GM12878 (cell line): ENCODE results near the gene MRPL1. TPM values are rescaled to one million over a fixed set of nuclear protein-coding genes. Genes with fewer than 3 reads are reported as not detected.

Source experiments
- ATAC-seq: fragments of 200-7000 bp; cut with Tn5 transposase; 3 replicates; pipeline ENCODE4 v1.9.1; 2020; ENCODE audit warnings: mild to moderate bottlenecking, moderate library complexity
- BruUV-seq: library from RNA; stranded (reverse); fragments of 400-500 nt; replicated peaks from 2 replicates; lab custom pipeline; 2021; lab: Mats Ljungman, UMichigan
- CTCF ChIA-PET: fragments of 300-600 bp; sonication (Branson Sonifier 250); formaldehyde crosslinking; extraction: SDS; loops from one replicate; lab custom pipeline; 2021; ENCODE audit warnings: inconsistent platforms; lab: Yijun Ruan, JAX
- POLR2A ChIA-PET: fragments of 350-600 bp; formaldehyde crosslinking; extraction: SDS; loops from one replicate; lab custom pipeline; 2021; ENCODE audit warnings: inconsistent platforms; lab: Charles Lee
- RAD21 ChIA-PET: fragments of 300-600 bp; sonication (Branson Sonifier 250); formaldehyde crosslinking; loops from one replicate; lab custom pipeline; 2023; ENCODE audit warnings: antibody characterized with exemption; ENCODE audit not compliant: unreplicated experiment; lab: Charles Lee
- SMC1A ChIA-PET: fragments of 300-600 bp; sonication (Branson Sonifier 250); formaldehyde crosslinking; loops from one replicate; lab custom pipeline; 2023; ENCODE audit not compliant: unreplicated experiment, uncharacterized antibody; lab: Charles Lee
- DNase-seq: peaks from one replicate; pipeline ENCODE4 v3.0.0-alpha.2; 2011; ENCODE audit warnings: low read depth, low spot score
- FAIRE-seq: peaks from 3 replicates; lab custom pipeline; 2011; peaks lifted over from hg19 to GRCh38; lab: Jason Lieb, UNC
- H2AFZ ChIP-seq: 2 replicates; pipeline ENCODE4 v1.6.0; 2011; ENCODE audit warnings: low read depth, low read length, control low read depth; ENCODE audit not compliant: control insufficient read depth
- H3K27ac ChIP-seq: 2 replicates; pipeline ENCODE4 v1.5.1; 2011; ENCODE audit warnings: control low read depth; ENCODE audit not compliant: control insufficient read depth, insufficient read depth
- H3K27me3 ChIP-seq, 2 experiments: replicated peaks in 1 of 2; 2 replicates each; pipeline versions ENCODE4 v1.6.0 to v1.6.1; 2011; ENCODE audit warnings: low read length in 1 of 2; ENCODE audit not compliant: control insufficient read depth in 2 of 2, insufficient read depth in 2 of 2
- H3K36me3 ChIP-seq, 2 experiments: 2 replicates each; pipeline ENCODE4 v1.5.1; 2011; ENCODE audit warnings: low read length in 1 of 2; ENCODE audit not compliant: control insufficient read depth in 2 of 2, insufficient read depth in 2 of 2
- H3K4me1 ChIP-seq: 2 replicates; pipeline ENCODE4 v1.6.1; 2011; ENCODE audit warnings: mild to moderate bottlenecking, low read length, moderate library complexity, mixed read lengths; ENCODE audit not compliant: control insufficient read depth, insufficient read depth
- H3K4me2 ChIP-seq: 2 replicates; pipeline ENCODE4 v1.6.0; 2011; ENCODE audit warnings: control low read depth; ENCODE audit not compliant: control insufficient read depth, insufficient read depth
- H3K4me3 ChIP-seq: fragments of 200-600 bp; sonication (generic); 2 replicates; pipeline ENCODE4 v1.5.1; 2016
- H3K79me2 ChIP-seq: 2 replicates; pipeline ENCODE4 v1.6.0; 2011; ENCODE audit warnings: low read length; ENCODE audit not compliant: control insufficient read depth, insufficient read depth
- H3K9ac ChIP-seq: 2 replicates; pipeline ENCODE4 v1.8.0; 2011; ENCODE audit warnings: low read length, control low read depth, mixed read lengths; ENCODE audit not compliant: control insufficient read depth, insufficient read depth
- H3K9me3 ChIP-seq: replicated peaks from 3 replicates; pipeline ENCODE4 v1.5.1; 2011; ENCODE audit warnings: mild to moderate bottlenecking, low read length; ENCODE audit not compliant: control insufficient read depth, insufficient read depth
- H4K20me1 ChIP-seq: 2 replicates; pipeline ENCODE4 v1.6.0; 2011; ENCODE audit not compliant: control insufficient read depth, insufficient read depth
- BRCA1 ChIP-seq: IDR thresholded peaks from 2 replicates; pipeline ENCODE4 v1.6.1; 2011; ENCODE audit warnings: low read depth, low read length, improper control_type of control experiment
- CTCF ChIP-seq, 3 experiments: IDR thresholded peaks in 2 of 3; conservative IDR thresholded peaks in 1 of 3; 2 replicates each; pipeline ENCODE4 v1.5.1; 2011; ENCODE audit warnings: low read depth in 3 of 3, low read length in 3 of 3, mild to moderate bottlenecking in 3 of 3, control low read depth in 2 of 3, moderate library complexity in 2 of 3, inconsistent platforms in 1 of 3, mixed read lengths in 1 of 3; ENCODE audit not compliant: control insufficient read depth in 2 of 3, insufficient read depth in 1 of 3; ENCODE audit errors: extremely low read depth in 1 of 3
- E2F4 ChIP-seq: IDR thresholded peaks from 2 replicates; pipeline ENCODE4 v1.6.1; 2012; ENCODE audit warnings: low read depth, low read length, improper control_type of control experiment
- IKZF1 ChIP-seq: fragments of 450-650 bp; conservative IDR thresholded peaks from 2 replicates; pipeline ENCODE4 v1.6.1; 2017; ENCODE audit warnings: antibody characterized with exemption, mild to moderate bottlenecking
- MAX ChIP-seq: IDR thresholded peaks from 2 replicates; pipeline ENCODE4 v1.6.1; 2012; ENCODE audit warnings: low read depth, low read length, improper control_type of control experiment
- NFYB ChIP-seq: IDR thresholded peaks from 2 replicates; pipeline ENCODE4 v1.6.1; 2011; ENCODE audit warnings: low read depth, mild to moderate bottlenecking, low read length, improper control_type of control experiment, moderate library complexity; ENCODE audit not compliant: insufficient read depth
- NR2C2 ChIP-seq: IDR thresholded peaks from 2 replicates; pipeline ENCODE4 v1.6.1; 2011; ENCODE audit warnings: borderline replicate concordance, low read depth; ENCODE audit not compliant: control insufficient read depth, insufficient read length
- PML ChIP-seq: IDR thresholded peaks from 2 replicates; pipeline ENCODE4 v1.6.1; 2012; ENCODE audit warnings: low read length, inconsistent platforms
- RCOR1 ChIP-seq: conservative IDR thresholded peaks from 2 replicates; pipeline ENCODE4 v1.6.1; 2012; ENCODE audit warnings: low read depth, low read length, improper control_type of control experiment
- RELA ChIP-seq: fragments of 450-650 bp; IDR thresholded peaks from 2 replicates; pipeline ENCODE4 v1.8.0; 2014; ENCODE audit warnings: borderline replicate concordance; ENCODE audit not compliant: partially characterized antibody
- SKIL ChIP-seq: fragments of 450-650 bp; IDR thresholded peaks from 2 replicates; pipeline ENCODE4 v1.6.1; 2017; ENCODE audit warnings: mild to moderate bottlenecking, low read depth, inconsistent platforms; ENCODE audit not compliant: poor library complexity, severe bottlenecking
- SMAD5 ChIP-seq: IDR thresholded peaks from 2 replicates; pipeline ENCODE4 v1.6.1; 2016; ENCODE audit warnings: antibody characterized with exemption, low read depth
- SRF ChIP-seq, 2 experiments: IDR thresholded peaks; 2 replicates each; pipeline ENCODE4 v1.6.1; 2011; ENCODE audit warnings: low read depth in 2 of 2, low read length in 2 of 2, mild to moderate bottlenecking in 1 of 2, moderate library complexity in 1 of 2
- WGBS: methylation state at CpG from one replicate; pipeline ENCODE4 v1.1.6; 2016; ENCODE audit warnings: low lambda C conversion rate; ENCODE audit not compliant: insufficient replicate concordance, insufficient coverage; ENCODE audit errors: missing lambda C conversion rate; 5-methylcytosine and 5-hydroxymethylcytosine counted together
- in situ Hi-C: fragments of 300-500 bp; cut with MboI; formaldehyde crosslinking; loops from 9 replicates; pipeline ENCODE4 v1.14.3; 2018; ENCODE audit warnings: mixed read lengths
- intact Hi-C: fragments of 100-400 bp; cut with micrococcal nuclease; formaldehyde crosslinking; loops from one replicate; pipeline ENCODE4 v1.14.2; 2022; ENCODE audit not compliant: unreplicated experiment
- polyA plus RNA-seq, 11 experiments: library from polyadenylated mRNA; depleted of rRNA in 4 of 11; unstranded in 6 of 11; stranded (reverse) in 5 of 11; fragments of >200 nt; fragmentation: Nextera tagmentation in 4 of 11; fragmentation: Illumina TruSeq in 1 of 11; extraction: Ambion mirVana in 4 of 11; extraction: Trizol in 1 of 11; gene quantifications; 1 replicate in 1 of 11; 2 replicates in 10 of 11; pipeline versions ENCODE4 v1.2.1 to v1.2.3, GENCODE V29; 2011 to 2016; ENCODE audit warnings: inconsistent platforms in 2 of 11, missing spikeins in 2 of 11, low read depth in 1 of 11
- total RNA-seq, 4 experiments: library from RNA; depleted of rRNA in 3 of 4; stranded (reverse); fragments of >200 nt in 3 of 4; fragmentation: Illumina TruSeq in 1 of 4; extraction: Trizol in 1 of 4; gene quantifications; 2 replicates each; pipeline versions ENCODE4 v1.2.1 to v1.2.3, GENCODE V29; 2013 to 2021
- TF ChIP-seq, protein P1 (sequence below): fragments of 450-650 bp; formaldehyde crosslinking; IDR thresholded peaks from 2 replicates; pipeline ENCODE4 v1.4.0; 2022; ENCODE audit warnings: mild to moderate bottlenecking, moderate library complexity

Gene MRPL1
- total and polyA plus RNA-seq, 10 of the 15 experiments (the other 5 are each of a cell fraction or from before 2014, with no cell fraction given) = 20.2 to 35.7 (median 28.2) TPM

DNA sequence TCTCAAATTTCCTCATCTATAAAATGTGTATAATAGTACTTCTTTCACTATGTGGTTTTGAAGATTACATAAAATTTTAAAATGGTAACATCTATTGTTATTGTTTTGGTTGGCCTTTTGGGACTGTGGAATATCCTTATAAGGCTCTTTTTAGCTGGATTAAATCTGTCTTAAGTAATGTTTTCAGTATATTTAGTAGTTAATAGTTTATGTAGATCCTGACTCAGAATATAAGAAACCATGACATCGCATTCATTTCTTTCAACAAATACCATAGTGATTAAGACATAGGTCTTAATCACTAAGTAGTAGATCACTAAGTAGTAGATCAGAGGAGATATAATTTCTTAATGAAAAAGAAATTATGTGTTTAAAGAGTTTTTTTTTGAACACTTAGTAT lies 48.5 kb downstream of the MRPL1 start:
- ATAC-seq (no peak), FAIRE-seq (no peak), DNase-seq (no peak)
- no peak for TF ChIP-seq RELA
- no peak for TF ChIP-seq IKZF1
- no peak for TF ChIP-seq BRCA1
- TF ChIP-seq NFYB = no peak
- no peak for TF ChIP-seq MAX
- TF ChIP-seq SMAD5 = no peak
- no peak for TF ChIP-seq RCOR1
- TF ChIP-seq, protein P1, sequence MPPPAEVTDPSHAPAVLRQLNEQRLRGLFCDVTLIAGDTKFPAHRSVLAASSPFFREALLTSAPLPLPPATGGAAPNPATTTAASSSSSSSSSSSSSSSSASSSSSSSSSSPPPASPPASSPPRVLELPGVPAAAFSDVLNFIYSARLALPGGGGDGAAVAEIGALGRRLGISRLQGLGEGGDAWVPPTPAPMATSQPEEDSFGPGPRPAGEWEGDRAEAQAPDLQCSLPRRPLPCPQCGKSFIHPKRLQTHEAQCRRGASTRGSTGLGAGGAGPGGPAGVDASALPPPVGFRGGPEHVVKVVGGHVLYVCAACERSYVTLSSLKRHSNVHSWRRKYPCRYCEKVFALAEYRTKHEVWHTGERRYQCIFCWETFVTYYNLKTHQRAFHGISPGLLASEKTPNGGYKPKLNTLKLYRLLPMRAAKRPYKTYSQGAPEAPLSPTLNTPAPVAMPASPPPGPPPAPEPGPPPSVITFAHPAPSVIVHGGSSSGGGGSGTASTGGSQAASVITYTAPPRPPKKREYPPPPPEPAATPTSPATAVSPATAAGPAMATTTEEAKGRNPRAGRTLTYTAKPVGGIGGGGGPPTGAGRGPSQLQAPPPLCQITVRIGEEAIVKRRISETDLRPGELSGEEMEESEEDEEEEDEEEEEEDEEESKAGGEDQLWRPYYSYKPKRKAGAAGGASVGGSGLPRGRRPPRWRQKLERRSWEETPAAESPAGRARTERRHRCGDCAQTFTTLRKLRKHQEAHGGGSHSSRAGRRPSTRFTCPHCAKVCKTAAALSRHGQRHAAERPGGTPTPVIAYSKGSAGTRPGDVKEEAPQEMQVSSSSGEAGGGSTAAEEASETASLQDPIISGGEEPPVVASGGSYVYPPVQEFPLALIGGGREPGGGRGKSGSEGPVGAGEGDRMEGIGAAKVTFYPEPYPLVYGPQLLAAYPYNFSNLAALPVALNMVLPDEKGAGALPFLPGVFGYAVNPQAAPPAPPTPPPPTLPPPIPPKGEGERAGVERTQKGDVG (CRISPR knock-in tag) = no peak
- no peak for TF ChIP-seq E2F4
- TF ChIP-seq SRF (IDR thresholded peaks at IDR 0.05; ENCODE audit: low read depth in 2 of 2, low read length in 2 of 2) = no peak
- TF ChIP-seq CTCF (IDR thresholded peaks at IDR 0.05 in 2 of 3, conservative IDR thresholded peaks at IDR 0.05 in 1 of 3; ENCODE audit: control insufficient read depth in 2 of 3, extremely low read depth in 1 of 3, insufficient read depth in 1 of 3, low read depth in 3 of 3, low read length in 3 of 3) = no peak
- no peak for TF ChIP-seq PML
- TF ChIP-seq SKIL = no peak
- no peak for TF ChIP-seq NR2C2
- H3K9ac ChIP-seq = no peak overlapping the region
- H3K4me2 ChIP-seq = peak overlapping the region; percentile 28; the same call in 1 of the 2 replicates
- H3K27ac ChIP-seq = no peak overlapping the region
- H3K79me2 ChIP-seq = no peaks in the 10 kb centered on the region
- H2AFZ ChIP-seq = no peak overlapping the region
- POLR2A ChIA-PET = no interaction called here
- intact Hi-C loops = no loop called here
- WGBS = 90% methylated on average over 1 of the region's 1 CpG
- H3K4me3 ChIP-seq = no peak overlapping the region
- no peaks in the 10 kb centered on the region for H4K20me1 ChIP-seq
- in situ Hi-C loops = no loop called here
- RAD21 ChIA-PET = no interaction called here
- no peaks in the 10 kb centered on the region for H3K4me1 ChIP-seq
- peaks cover 2 to 9% of the 10 kb centered on the region in 2 experiments; a peak in 3 of 4 replicates for H3K36me3 ChIP-seq
- SMC1A ChIA-PET = interaction anchor here (0.6 to 2.1 kb wide), 3 partner anchors 16 to 1961 kb away, joined by 3 to 9 read pairs (median 3); no protein-coding TSS in a partner anchor
- H3K9me3 ChIP-seq = no peaks in the 10 kb centered on the region; the same call in 1 of the 3 replicates
- H3K27me3 ChIP-seq = no peaks in the 10 kb centered on the region
- CTCF ChIA-PET = interaction anchor here (1.1 to 1.9 kb wide), 2 partner anchors 16 to 17 kb away, joined by 3 to 6 read pairs; no protein-coding TSS in a partner anchor
- BruUV-seq = no TSS peak
